ENCODE data around the gene MBNL1. TPM values are rescaled to one million over a fixed set of nuclear protein-coding genes. Genes with fewer than 3 reads are reported as not detected.

MBNL1 gene
- total RNA-seq, 1 experiment from 2014 or later: 200 TPM

DNA sequence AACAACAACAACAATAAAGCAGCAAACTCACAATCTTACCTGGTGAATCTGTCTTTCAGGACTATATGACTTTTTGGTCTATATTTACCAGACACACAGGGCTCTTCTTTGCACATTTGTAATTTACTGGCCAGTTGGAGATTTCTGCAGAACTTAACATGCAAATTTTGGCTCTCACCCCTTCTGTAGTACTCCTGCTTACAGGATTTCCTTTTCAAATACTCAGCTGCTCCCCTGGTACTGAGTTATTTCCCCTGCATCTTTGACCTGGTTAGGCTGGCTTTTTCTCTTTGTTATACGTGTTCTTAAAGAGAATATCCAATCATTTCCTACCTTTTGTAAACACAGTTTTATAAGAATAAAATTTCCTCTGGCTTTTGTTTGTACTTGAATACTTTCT, 228.0 kb downstream of the MBNL1 start:
- CTCF ChIA-PET: interaction anchor here (0.9 kb wide), 1 partner anchor 11 kb away, joined by 3 read pairs; no protein-coding TSS in a partner anchor
- TF ChIP-seq FOSL1 (IDR thresholded peaks at IDR 0.05; ENCODE audit: low read depth) (no peak), JUND (IDR thresholded peaks at IDR 0.05) (no peak), YY1 (IDR thresholded peaks at IDR 0.05; ENCODE audit: extremely low read depth, insufficient replicate concordance, low read depth, low read length) (no peak), EGR1 (IDR thresholded peaks at IDR 0.05; ENCODE audit: low read depth) (no peak), EZH2 (IDR thresholded peaks at IDR 0.05) (no peak), EZH2phosphoT487 (IDR thresholded peaks at IDR 0.05; ENCODE audit: borderline replicate concordance) (no peak), ZFX (IDR thresholded peaks at IDR 0.05) (no peak), POLR2AphosphoS5 (IDR thresholded peaks at IDR 0.05; ENCODE audit: low read depth, low read length) (no peak), TCF7L2 (IDR thresholded peaks at IDR 0.05; ENCODE audit: borderline replicate concordance, extremely low read depth, insufficient read depth, insufficient read length) (no peak), ZNF274 (IDR thresholded peaks at IDR 0.05; ENCODE audit: low read depth, low read length) (no peak)
- TF ChIP-seq, protein P1, sequence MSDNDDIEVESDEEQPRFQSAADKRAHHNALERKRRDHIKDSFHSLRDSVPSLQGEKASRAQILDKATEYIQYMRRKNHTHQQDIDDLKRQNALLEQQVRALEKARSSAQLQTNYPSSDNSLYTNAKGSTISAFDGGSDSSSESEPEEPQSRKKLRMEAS (IDR thresholded peaks at IDR 0.05): no peak
- TF ChIP-seq, protein P2, sequence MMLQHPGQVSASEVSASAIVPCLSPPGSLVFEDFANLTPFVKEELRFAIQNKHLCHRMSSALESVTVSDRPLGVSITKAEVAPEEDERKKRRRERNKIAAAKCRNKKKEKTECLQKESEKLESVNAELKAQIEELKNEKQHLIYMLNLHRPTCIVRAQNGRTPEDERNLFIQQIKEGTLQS (IDR thresholded peaks at IDR 0.05): no peak
- TF ChIP-seq, protein P3, sequence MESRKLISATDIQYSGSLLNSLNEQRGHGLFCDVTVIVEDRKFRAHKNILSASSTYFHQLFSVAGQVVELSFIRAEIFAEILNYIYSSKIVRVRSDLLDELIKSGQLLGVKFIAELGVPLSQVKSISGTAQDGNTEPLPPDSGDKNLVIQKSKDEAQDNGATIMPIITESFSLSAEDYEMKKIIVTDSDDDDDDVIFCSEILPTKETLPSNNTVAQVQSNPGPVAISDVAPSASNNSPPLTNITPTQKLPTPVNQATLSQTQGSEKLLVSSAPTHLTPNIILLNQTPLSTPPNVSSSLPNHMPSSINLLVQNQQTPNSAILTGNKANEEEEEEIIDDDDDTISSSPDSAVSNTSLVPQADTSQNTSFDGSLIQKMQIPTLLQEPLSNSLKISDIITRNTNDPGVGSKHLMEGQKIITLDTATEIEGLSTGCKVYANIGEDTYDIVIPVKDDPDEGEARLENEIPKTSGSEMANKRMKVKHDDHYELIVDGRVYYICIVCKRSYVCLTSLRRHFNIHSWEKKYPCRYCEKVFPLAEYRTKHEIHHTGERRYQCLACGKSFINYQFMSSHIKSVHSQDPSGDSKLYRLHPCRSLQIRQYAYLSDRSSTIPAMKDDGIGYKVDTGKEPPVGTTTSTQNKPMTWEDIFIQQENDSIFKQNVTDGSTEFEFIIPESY (IDR thresholded peaks at IDR 0.05; ENCODE audit: extremely low read depth, insufficient replicate concordance, low read length): no peak
- TF ChIP-seq, protein P4, sequence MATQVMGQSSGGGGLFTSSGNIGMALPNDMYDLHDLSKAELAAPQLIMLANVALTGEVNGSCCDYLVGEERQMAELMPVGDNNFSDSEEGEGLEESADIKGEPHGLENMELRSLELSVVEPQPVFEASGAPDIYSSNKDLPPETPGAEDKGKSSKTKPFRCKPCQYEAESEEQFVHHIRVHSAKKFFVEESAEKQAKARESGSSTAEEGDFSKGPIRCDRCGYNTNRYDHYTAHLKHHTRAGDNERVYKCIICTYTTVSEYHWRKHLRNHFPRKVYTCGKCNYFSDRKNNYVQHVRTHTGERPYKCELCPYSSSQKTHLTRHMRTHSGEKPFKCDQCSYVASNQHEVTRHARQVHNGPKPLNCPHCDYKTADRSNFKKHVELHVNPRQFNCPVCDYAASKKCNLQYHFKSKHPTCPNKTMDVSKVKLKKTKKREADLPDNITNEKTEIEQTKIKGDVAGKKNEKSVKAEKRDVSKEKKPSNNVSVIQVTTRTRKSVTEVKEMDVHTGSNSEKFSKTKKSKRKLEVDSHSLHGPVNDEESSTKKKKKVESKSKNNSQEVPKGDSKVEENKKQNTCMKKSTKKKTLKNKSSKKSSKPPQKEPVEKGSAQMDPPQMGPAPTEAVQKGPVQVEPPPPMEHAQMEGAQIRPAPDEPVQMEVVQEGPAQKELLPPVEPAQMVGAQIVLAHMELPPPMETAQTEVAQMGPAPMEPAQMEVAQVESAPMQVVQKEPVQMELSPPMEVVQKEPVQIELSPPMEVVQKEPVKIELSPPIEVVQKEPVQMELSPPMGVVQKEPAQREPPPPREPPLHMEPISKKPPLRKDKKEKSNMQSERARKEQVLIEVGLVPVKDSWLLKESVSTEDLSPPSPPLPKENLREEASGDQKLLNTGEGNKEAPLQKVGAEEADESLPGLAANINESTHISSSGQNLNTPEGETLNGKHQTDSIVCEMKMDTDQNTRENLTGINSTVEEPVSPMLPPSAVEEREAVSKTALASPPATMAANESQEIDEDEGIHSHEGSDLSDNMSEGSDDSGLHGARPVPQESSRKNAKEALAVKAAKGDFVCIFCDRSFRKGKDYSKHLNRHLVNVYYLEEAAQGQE (IDR thresholded peaks at IDR 0.05; ENCODE audit: low read depth): no peak
- H2AFZ ChIP-seq (ENCODE audit: low read depth, low read length, poor library complexity, severe bottlenecking): no peak overlapping the region

More for the DNA sequence above, 228.0 kb downstream of the MBNL1 start:
- H3K27ac ChIP-seq (ENCODE audit: low read depth, low read length): no peak overlapping the region
- no peak for DNase-seq (ENCODE audit: low read depth, low spot score)
- ChIA-PET POLR2A (no interaction called here), RAD21 (ENCODE audit: low non-redundant PET in 1 of 2, low total read pairs in 2 of 2, uncharacterized antibody in 2 of 2, unreplicated experiment in 2 of 2) (no interaction called here)
- no peak for ATAC-seq
- H3K9me2 ChIP-seq (ENCODE audit: insufficient read depth): no peaks in the 10 kb centered on the region
- intact Hi-C loops (cut with micrococcal nuclease): no loop called here
- H3K9me3 ChIP-seq (ENCODE audit: control insufficient read depth in 1 of 2, insufficient read depth in 1 of 2, low read depth in 1 of 2, low read length in 2 of 2): no peaks in the 10 kb centered on the region
- H3K36me3 ChIP-seq (ENCODE audit: control insufficient read depth in 1 of 2, insufficient read depth in 2 of 2, low read length in 2 of 2): no peaks in the 10 kb centered on the region
- no peak overlapping the region for H3K9ac ChIP-seq (ENCODE audit: low read length)
- H3K4me3 ChIP-seq (replicated peaks in 1 of 2; ENCODE audit: low read depth in 1 of 2, low read length in 2 of 2): no peak overlapping the region
- no TSS peak for BruUV-seq (replicated peaks)
- H3K27me3 ChIP-seq (ENCODE audit: insufficient read depth, low read length): no peaks in the 10 kb centered on the region
- no peak overlapping the region for H3K4me2 ChIP-seq (ENCODE audit: low read length)
- H4K20me1 ChIP-seq (ENCODE audit: insufficient read depth): no peaks in the 10 kb centered on the region
- no peaks in the 10 kb centered on the region for H3K79me2 ChIP-seq (ENCODE audit: insufficient read depth, low read length)
- no peaks in the 10 kb centered on the region for H3K4me1 ChIP-seq (ENCODE audit: control insufficient read depth in 1 of 2, insufficient read depth in 2 of 2, low read length in 2 of 2)
